HAP-1 (cell line): ENCODE results near the gene MMD2.
"Not testable (repeated sequence)": the region's sequence is repeated elsewhere in the genome, so short reads cannot be mapped to it uniquely, and the experiment has no call there.

Experiments used
- DNase-seq, 2 experiments: peaks; one replicate each; pipeline ENCODE4 v3.0.0-alpha.2; 2016 to 2020; ENCODE audit warnings: low spot score in 2 of 2
- H3K27me3 ChIP-seq: fragments of 250-450 bp; sonication (Bioruptor Pico); 2 replicates; pipeline ENCODE4 v1.5.1; 2020; ENCODE audit warnings: low read depth, mild to moderate bottlenecking, moderate library complexity
- H3K36me3 ChIP-seq: fragments of 250-450 bp; sonication (Bioruptor Pico); replicated peaks from 2 replicates; pipeline ENCODE4 v1.5.1; 2020; ENCODE audit warnings: mild to moderate bottlenecking
- H3K4me1 ChIP-seq: fragments of 250-450 bp; sonication (Bioruptor Pico); 2 replicates; pipeline ENCODE4 v1.5.1; 2020; ENCODE audit warnings: mild to moderate bottlenecking
- H3K4me3 ChIP-seq: fragments of 250-450 bp; sonication (Bioruptor Pico); 2 replicates; pipeline ENCODE4 v1.5.1; 2020; ENCODE audit warnings: mild to moderate bottlenecking, moderate library complexity
- H3K9me3 ChIP-seq: fragments of 250-450 bp; sonication (Bioruptor Pico); 2 replicates; pipeline ENCODE4 v1.5.1; 2020; ENCODE audit warnings: mild to moderate bottlenecking, moderate library complexity
- in situ Hi-C: fragments of 300-500 bp; cut with MboI; formaldehyde crosslinking; loops from 3 replicates; pipeline ENCODE4 v1.14.3; 2020; ENCODE audit warnings: low sequenced_read_pairs, inconsistent platforms, mixed read lengths

MMD2 gene, protein sequence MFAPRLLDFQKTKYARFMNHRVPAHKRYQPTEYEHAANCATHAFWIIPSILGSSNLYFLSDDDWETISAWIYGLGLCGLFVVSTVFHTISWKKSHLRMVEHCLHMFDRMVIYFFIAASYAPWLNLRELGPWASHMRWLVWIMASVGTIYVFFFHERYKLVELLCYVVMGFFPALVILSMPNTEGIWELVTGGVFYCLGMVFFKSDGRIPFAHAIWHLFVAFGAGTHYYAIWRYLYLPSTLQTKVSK

DNA sequence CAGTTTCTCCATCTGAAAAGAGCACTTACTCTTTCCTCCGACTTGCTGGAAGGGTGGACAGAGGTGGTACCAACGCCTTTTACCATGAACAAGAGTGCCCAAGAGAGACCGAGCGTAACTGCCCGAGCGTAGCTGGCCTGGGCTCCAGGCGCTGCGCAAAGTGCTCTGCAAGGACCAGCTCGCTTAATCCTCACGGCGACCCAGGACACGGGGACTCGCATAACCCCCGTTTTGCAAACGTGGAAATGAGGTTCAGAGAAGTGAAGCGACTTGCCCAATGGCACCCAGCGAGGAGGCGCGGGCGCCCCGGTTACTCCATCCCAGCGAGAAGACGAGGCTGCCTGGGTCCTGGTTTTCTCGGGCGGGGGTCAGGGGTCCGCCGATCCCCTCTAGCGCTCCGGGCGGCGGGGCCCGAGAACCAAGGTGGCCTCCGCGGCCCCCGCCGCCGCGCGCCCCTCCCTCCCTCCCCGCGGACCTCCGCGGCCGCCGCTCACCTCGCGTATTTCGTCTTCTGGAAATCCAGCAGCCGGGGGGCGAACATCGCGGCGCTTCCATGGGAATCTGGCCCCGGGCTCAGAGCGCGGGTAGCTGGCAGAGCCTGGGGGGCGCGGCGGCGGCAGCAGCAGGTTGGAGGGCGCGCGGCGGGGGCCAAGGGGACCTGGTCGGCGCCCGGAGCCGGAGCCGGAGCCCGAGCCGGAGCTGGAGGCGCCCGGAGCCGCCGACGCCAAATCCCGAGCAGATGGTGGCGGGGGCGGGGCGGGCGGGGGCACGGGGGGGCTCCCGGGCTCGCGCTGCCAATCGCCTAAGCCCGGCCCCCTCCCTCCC lies at the start of gene MMD2:
MMD2 (minus strand) TSS at position 711 of the 825 bp plus-strand sequence; CDS start at position 541, 170 bp downstream.
- in situ Hi-C loops: no loop called here
- no peak for DNase-seq
- Histone ChIP-seq H3K4me3 (no peak within 1 kb of the TSS), H3K36me3 (no peaks in the 10 kb centered on the region), H3K4me1 (no peaks in the 10 kb centered on the region), H3K27me3 (peaks cover 17% of the 10 kb centered on the region), H3K9me3 (no peaks in the 10 kb centered on the region)

DNA sequence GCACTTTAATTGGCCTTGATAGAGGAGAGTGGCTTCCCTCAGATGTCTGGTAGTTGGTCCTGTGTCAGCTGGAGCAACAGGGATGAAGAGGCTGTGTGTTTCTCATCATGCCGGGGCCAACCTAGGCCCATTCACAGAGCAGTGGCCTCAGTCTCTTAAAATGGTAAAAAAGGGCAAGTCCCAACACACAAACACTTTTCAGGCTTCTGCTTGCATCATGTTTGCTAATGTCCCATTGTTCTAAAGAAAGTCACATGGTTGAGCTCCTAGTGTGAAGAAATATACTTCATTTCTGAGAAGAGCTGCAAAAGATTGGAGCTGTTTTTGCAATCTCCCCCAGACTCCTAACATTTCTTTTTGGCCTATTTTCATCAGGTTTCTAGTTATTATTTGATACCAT lies 46.1 kb upstream of the MMD2 start:
- H3K27me3 ChIP-seq: no peaks in the 10 kb centered on the region
- no peak for DNase-seq
- no peaks in the 10 kb centered on the region for H3K9me3 ChIP-seq
- no peaks in the 10 kb centered on the region for H3K4me1 ChIP-seq
- peaks cover 4% of the 10 kb centered on the region; the same call in 1 of the 2 replicates for H3K36me3 ChIP-seq
- no peak overlapping the region for H3K4me3 ChIP-seq
- in situ Hi-C loops: no loop called here

- in situ Hi-C loops: no loop called here
- Histone ChIP-seq H3K9me3 (no peaks in the 10 kb centered on the region), H3K4me1 (no peaks in the 10 kb centered on the region), H3K36me3 (peaks cover 10% of the 10 kb centered on the region), H3K27me3 (no peaks in the 10 kb centered on the region), H3K4me3 (no peak overlapping the region)
- DNase-seq: no peak
Observed at GRCh38 chr7:5001911-5002310, 42.9 kb upstream of the MMD2 start.

GRCh38 chr7:5001003-5001402 lies 42.0 kb upstream of the MMD2 start:
- H3K4me3 ChIP-seq: no peak overlapping the region
- in situ Hi-C loops: no loop called here
- no peaks in the 10 kb centered on the region for H3K27me3 ChIP-seq
- no peaks in the 10 kb centered on the region for H3K9me3 ChIP-seq
- DNase-seq: no peak
- no peaks in the 10 kb centered on the region for H3K4me1 ChIP-seq
- H3K36me3 ChIP-seq: peaks cover 11% of the 10 kb centered on the region

DNA sequence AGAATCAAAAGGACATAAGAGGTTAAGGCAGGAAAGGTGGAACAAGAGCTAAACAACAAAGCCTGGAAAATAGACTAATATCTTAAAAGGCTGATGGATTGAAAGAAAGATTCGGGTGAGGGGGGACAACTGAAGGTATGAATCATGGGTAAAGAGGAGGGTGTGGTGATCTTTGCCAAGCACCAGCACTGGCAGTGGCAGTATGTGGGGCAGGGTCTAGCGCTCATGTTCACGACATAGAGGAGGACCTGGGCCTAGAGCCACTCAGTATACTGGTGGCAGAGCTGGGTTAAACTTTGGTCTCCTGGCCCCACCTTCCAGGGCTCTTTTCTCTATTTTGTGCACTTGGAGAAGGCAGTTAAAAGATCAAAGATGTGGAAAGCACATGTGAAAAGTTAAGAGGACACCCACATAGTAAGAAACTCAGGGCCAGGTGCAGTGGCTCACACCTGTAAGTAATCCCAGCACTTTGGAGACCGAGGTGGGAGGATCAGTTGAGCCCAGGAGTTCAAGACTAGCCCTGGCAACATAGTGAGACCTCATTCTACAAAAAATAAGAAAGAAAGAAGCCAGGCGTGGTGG lies 40.5 kb upstream of the MMD2 start:
- H3K27me3 ChIP-seq: no peaks in the 10 kb centered on the region
- in situ Hi-C loops: no loop called here
- H3K4me3 ChIP-seq: no peak overlapping the region
- DNase-seq: no peak
- H3K9me3 ChIP-seq: no peaks in the 10 kb centered on the region
- peaks cover 11% of the 10 kb centered on the region for H3K36me3 ChIP-seq
- H3K4me1 ChIP-seq: no peaks in the 10 kb centered on the region

DNA sequence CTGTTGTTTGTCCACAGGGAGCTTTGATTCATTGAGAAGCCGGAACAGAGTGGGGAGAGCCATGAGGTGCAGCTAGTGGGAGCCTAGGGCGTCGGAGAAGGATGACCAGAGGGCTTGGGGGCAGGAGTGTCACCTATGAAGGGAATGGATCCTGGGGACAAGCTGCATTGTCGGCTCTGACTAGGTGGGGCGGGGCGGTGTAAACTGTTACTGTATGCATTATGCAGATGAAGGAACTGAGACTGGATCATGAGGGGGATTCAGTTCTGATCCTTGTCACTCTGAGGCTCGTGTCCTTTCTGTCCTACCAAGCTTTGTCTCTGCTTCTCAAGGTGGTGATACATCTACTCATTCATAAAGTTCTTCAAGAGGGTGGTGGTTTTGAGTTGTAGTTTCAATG lies 39.9 kb upstream of the MMD2 start:
- Histone ChIP-seq H3K27me3 (no peaks in the 10 kb centered on the region), H3K36me3 (peaks cover 11% of the 10 kb centered on the region), H3K4me1 (no peaks in the 10 kb centered on the region), H3K4me3 (no peak overlapping the region), H3K9me3 (no peaks in the 10 kb centered on the region)
- DNase-seq: no peak
- in situ Hi-C loops: no loop called here

DNA sequence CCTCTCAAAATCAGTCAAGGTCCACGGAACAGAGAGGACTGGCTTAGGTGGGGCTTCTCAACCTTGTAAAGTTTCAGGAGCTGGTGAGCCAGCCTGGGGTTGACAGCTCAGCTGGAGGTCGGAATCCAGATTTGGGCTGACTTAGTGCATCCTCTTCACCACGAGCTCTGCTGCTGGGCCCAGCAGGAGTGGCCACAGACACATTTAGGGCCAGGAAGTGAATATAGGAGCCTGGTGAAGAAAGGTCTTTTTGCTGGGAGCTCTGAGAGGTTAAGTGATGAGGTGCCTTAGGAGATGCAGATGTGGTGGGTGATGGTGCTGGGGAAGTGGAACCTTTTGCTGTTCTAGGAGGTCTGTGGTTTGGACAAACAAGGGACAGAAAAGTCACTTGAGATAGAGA lies 39.3 kb upstream of the MMD2 start:
- no peak for DNase-seq
- no peaks in the 10 kb centered on the region for H3K4me1 ChIP-seq
- no peaks in the 10 kb centered on the region for H3K9me3 ChIP-seq
- in situ Hi-C loops: no loop called here
- peaks cover 12% of the 10 kb centered on the region for H3K36me3 ChIP-seq
- H3K4me3 ChIP-seq: no peak overlapping the region
- no peaks in the 10 kb centered on the region for H3K27me3 ChIP-seq

- no peak for DNase-seq
- no peak overlapping the region for H3K4me3 ChIP-seq
- no peaks in the 10 kb centered on the region for H3K9me3 ChIP-seq
- no peaks in the 10 kb centered on the region for H3K27me3 ChIP-seq
- in situ Hi-C loops: no loop called here
- no peaks in the 10 kb centered on the region for H3K4me1 ChIP-seq
- peaks cover 13% of the 10 kb centered on the region for H3K36me3 ChIP-seq
Observed at GRCh38 chr7:4996696-4997222, 37.8 kb upstream of the MMD2 start.

GRCh38 chr7:4995429-4995969 lies 36.5 kb upstream of the MMD2 start:
- H3K27me3 ChIP-seq: no peaks in the 10 kb centered on the region
- peaks cover 10% of the 10 kb centered on the region for H3K36me3 ChIP-seq
- in situ Hi-C loops: no loop called here
- H3K4me1 ChIP-seq: no peaks in the 10 kb centered on the region
- no peak for DNase-seq
- H3K9me3 ChIP-seq: no peaks in the 10 kb centered on the region
- H3K4me3 ChIP-seq: no peak overlapping the region

DNA sequence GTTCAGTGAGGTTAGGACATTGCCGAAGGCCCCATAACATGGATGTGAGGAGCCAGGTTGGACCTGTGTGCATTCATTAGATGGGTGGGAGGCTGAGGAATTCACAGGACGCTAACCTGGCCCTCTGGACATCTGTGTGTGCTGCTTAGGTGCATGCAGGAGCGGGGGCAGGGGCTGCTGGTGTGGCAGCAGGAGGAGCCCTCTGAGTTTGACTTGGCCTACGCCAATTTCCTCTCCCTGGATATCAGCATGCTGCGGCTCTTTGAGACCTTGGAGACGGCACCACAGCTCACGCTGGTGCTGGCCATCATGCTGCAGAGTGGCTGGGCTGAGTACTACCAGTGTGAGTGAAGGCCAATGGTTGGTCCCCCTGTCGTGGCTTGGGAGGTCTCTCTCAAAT lies 34.5 kb upstream of the MMD2 start:
- Histone ChIP-seq H3K36me3 (peaks cover 17% of the 10 kb centered on the region), H3K4me1 (no peaks in the 10 kb centered on the region), H3K27me3 (no peaks in the 10 kb centered on the region), H3K4me3 (no peak overlapping the region), H3K9me3 (no peaks in the 10 kb centered on the region)
- no peak for DNase-seq
- in situ Hi-C loops: no loop called here

GRCh38 chr7:4982741-4983140 lies 23.8 kb upstream of the MMD2 start:
- peaks cover 41% of the 10 kb centered on the region for H3K36me3 ChIP-seq
- H3K4me3 ChIP-seq, H3K4me1 ChIP-seq, DNase-seq, in situ Hi-C loops, H3K27me3 ChIP-seq, H3K9me3 ChIP-seq: not testable (repeated sequence)

- H3K9me3 ChIP-seq, H3K4me3 ChIP-seq, H3K4me1 ChIP-seq, H3K27me3 ChIP-seq, DNase-seq, in situ Hi-C loops: not testable (repeated sequence)
- H3K36me3 ChIP-seq: peaks cover 43% of the 10 kb centered on the region
Observed at GRCh38 chr7:4981295-4981890, 22.4 kb upstream of the MMD2 start.

DNA sequence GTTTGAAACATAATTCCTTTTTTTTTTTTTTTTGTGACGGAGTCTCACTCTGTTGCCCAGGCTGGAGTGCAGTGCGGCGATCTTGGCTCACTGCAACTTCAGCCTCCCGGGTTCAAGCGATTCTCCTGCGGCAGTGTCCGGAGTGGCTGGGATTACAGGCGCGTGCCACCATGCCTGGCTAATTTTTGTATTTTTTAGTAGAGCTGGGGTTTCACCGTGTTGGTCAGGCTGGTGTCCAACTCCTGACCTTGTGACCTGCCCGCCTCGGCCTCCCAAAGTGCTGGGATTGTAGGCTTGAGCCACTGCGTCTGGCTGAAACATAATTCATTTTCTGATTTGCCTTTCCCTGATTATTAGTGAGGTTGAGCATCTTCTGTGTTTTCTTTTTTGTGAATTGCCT lies 16.6 kb upstream of the MMD2 start:
- H3K4me1 ChIP-seq, H3K4me3 ChIP-seq, H3K27me3 ChIP-seq, H3K9me3 ChIP-seq, DNase-seq, in situ Hi-C loops: not testable (repeated sequence)
- peaks cover 28% of the 10 kb centered on the region for H3K36me3 ChIP-seq
